ENCODE data around the gene OR11H6.
"Not testable (repeated sequence)": the region's sequence is repeated elsewhere in the genome, so short reads cannot be mapped to it uniquely, and the experiment has no call there.

Gene OR11H6, protein sequence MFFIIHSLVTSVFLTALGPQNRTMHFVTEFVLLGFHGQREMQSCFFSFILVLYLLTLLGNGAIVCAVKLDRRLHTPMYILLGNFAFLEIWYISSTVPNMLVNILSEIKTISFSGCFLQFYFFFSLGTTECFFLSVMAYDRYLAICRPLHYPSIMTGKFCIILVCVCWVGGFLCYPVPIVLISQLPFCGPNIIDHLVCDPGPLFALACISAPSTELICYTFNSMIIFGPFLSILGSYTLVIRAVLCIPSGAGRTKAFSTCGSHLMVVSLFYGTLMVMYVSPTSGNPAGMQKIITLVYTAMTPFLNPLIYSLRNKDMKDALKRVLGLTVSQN

DNA sequence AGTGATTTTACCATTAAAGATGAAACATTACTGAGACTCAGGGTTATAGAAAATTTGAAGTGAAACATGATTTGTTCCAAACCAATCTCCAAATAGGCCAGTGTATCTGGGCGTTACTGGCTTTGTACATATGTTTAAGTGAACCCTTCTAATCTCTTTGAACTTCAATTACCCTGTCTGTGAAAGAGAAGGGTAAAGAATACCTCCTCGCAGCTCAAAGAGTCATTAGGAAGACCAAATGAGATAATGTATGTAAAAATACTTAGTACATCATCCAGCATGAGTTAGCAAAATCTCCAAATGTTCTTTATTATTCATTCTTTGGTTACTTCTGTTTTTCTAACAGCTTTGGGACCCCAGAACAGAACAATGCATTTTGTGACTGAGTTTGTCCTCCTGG, at the start of gene OR11H6:
TSS of gene OR11H6 (plus strand) at position 301 of the 400 bp plus-strand sequence. CDS start at position 301, 0 bp downstream.
- DNase-seq, result no peak

DNA sequence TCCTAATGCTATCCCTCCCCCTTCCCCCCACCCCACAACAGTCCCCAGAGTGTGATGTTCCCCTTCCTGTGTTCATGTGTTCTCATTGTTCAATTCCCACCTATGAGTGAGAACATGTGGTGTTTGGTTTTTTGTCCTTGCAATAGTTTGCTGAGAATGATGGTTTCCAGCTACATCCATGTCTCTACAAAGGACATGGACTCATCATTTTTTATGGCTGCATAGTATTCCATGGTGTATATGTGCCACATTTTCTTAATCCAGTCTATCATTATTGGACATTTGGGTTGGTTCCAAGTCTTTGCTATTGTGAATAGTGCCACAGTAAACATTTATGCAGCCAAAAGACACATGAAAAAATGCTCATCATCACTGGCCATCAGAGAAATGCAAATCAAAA, 49.3 kb upstream of the OR11H6 start:
- not testable (repeated sequence) for DNase-seq

DNA sequence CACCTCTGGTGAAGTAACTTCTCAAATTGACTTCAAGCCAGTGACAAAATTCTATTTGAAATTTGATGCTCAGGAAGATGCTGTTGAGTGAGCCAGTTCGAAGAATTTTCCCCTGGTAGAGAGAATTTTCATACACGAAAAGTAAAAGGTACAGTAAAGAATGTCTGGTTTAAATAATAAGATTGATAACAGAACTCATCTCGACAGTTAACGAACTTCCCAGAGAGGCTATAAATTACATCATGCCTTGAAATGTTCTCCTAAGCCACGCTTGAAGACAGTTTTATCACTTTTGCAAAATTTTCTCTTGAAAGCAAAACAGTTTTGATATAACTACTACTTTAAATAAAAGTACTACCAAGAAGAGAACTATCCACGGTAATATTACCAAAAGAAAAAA, 47.2 kb upstream of the OR11H6 start:
- DNase-seq, result no peak

DNA sequence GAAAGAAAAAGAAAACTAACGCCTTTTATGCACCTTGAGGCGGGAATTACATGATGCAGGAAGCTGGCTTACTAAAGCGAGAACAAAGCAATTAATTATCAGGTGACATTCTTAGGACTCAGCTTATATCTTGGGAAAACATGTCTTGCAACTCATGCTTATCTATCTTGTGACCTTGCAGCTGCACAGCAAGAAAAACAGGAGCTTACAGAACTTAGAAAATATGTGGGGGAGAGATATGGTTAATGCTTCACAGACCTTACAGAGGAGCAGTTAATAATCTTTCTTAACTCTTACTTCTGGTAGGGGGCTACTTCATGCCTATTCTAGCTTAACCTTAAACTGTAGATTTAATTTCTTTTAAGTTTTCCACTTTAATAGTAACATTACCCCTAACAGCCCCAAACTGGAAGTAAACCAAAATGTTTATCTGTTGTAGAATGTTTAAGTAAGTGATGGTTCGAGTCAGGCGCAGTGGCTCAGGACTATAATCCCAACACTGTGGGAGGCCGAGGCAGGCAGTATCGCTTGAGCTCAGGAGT, 46.0 kb upstream of the OR11H6 start:
- no peak for DNase-seq

DNA sequence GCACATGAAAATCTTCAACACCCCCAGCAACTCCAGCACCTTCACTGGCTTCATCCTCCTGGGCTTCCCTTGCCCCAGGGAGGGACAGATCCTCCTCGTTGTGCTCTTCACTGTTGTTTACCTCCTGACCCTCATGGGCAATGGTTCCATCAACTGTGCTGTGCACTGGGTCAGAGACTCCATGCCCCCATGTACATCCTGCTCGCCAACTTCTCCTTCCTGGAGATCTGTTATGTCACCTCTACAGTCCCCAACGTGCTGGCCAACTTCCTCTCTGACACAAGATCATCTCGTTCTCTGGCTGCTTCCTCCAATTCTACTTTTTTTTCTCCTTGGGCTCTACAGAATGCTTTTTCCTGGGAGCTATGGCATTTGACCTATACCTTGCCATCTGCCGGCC, 44.3 kb upstream of the OR11H6 start:
- DNase-seq, result no peak

DNA sequence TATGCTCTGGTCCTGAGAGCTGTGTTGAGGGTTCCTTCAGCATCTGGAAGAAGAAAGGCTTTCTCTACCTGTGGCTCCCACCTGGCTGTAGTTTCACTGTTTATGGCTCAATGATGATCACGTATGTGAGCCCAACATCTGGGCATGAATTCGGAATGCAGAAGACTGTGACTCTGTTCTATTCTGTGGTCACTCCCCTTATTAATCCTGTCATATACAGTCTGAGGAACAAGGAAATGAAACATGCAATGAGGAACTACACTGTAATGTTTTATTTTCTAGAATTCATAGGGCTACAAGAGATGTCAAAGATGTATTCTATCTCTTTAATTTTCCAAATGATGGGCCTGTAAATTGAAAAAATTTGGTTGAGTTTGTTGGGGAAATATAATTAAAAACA, 43.6 kb upstream of the OR11H6 start:
- no peak for DNase-seq

DNA sequence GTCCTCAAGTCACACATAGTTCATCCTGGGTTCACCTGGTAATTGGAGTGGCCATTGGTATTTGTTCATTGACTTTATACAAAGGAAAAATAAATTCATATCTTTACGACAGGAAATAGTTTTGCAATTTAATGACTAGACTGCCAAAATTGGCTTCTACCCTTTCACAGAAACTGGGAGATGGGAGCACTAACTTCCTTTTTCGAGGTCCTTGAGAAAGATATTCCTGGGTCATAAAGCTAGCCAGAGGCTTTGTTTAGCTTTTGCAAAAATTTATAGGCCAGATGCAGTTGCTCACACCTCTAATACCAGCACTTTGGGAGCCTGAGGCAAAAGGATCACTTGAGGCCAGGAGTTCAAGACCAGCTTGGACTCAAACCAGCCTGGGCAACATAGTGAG, 43.0 kb upstream of the OR11H6 start:
- no peak for DNase-seq

DNA sequence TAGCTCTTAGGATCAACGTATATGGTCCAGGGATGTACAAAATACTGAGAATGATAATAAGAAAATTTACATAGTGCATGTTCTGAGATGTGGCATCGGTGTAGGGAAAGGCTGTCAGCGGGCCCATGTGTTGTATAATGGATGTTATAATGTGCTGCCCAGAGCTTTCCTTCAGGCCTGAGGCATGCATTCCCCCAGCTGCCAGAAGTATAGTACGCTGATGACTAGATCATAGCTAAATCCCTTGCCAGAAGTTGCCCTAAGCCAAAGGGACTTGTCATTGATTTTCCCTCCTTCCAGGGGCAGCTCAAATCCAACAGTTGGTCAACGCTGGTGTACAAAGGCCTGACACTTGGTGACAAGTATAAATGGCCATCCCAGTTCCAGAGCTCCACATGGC, 39.3 kb upstream of the OR11H6 start:
- no peak for DNase-seq

DNA sequence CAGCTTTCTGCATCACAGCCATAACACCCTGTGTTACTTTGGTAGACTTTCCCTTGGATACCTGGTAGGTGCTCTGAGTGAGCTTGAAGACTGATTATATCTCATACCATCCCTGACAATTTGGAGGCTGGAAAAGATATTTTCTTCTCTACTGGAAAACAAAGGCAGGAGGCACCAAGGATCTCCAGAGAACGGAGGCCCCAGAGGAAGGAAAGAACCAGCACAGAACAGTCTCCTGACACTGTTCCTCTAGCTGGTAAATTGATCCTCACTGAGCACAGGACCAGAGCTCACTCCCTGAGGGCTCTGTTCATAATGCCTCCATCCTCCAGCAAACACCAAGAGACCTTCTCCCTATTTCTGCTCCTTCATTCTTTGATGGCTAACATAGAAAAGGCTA, 32.9 kb upstream of the OR11H6 start, which contains the start of gene OR11G2:
TSS of gene OR11G2 (plus strand) at position 301 of the 400 bp plus-strand sequence. CDS start 6,542 bp downstream, outside the sequence.
- no peak for DNase-seq

DNA sequence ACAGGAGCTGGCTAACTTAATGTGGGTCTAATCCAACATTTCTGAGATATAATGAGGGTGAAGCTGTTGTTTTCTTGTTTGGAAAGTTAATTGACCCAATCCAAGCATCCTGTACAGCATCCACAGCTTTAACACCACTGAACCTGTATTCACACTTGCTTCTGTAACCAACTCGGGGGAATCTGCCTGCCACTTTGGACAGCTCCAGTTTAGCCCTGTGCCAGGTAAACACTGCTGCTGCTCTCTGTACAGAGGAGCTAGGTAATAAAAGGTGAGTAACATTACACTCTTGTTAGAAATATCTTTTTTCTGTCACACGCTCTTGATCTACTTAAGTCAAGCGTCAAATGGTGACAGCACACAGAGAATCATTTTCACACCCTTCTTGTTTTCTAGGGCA, 32.1 kb upstream of the OR11H6 start:
- no peak for DNase-seq

DNA sequence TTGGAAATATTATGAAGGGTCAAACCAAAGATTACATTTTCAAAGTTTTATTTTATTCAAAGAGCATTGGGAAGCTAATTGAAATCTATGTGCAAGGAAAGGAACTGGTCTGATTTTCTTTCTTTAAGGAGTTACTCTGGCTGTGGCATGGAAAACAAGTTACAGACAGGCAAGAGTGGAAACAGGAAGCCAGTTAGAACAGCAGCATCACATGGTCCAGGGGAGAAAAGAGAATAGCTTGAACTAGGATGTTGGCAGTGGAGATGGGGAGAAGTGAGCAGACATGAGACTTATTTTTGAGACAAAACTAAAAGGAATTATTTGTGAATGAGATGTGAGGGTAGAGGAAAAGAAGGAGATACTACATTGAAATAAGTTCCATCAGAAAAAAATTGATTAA, 29.4 kb upstream of the OR11H6 start:
- DNase-seq, result no peak

DNA sequence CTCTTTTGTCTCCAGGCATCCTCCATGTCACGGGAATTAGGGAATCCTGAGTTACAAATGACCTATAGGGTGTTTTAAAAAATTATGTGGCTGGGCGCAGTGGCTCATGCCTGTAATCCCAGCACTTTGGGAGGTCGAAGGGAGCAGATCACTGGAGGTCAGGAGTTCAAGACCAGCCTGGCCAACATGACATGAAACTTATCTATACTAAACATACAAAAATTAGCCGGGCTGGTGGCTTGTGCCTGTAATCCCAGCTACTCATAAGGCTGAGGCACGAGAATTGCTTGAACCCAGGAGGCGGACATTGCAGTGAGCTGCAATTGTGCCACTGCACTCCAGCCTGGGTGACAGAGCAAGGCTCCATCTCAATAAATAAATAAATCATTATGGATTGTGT, 28.3 kb upstream of the OR11H6 start:
- not testable (repeated sequence) for DNase-seq

DNA sequence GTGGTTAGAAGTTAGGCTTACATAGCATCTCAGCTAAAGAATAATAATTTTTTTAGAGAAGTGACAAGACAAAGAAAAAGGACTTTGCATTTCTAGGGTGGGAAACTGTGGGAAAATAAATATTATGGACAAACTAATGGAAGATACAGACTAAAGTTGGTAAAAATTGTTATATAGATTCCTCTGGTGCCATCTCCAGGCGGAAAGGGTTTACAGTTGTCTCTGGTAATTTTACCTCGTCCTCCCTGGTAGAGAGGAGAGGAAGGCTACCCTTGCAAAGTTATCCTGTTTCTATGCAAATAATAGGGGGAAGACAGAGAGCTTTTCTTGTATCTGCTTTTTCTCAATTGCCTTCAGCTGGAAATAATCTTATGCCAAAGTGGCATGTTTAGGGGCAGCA, 27.6 kb upstream of the OR11H6 start:
- no peak for DNase-seq

DNA sequence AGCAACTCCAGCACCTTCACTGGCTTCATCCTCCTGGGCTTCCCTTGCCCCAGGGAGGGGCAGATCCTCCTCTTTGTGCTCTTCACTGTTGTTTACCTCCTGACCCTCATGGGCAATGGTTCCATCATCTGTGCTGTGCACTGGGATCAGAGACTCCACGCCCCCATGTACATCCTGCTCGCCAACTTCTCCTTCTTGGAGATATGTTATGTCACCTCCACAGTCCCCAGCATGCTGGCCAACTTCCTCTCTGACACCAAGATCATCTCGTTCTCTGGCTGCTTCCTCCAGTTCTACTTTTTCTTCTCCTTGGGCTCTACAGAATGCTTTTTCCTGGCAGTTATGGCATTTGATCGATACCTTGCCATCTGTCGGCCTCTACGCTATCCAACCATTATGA, 26.1 kb upstream of the OR11H6 start:
- no peak for DNase-seq

DNA sequence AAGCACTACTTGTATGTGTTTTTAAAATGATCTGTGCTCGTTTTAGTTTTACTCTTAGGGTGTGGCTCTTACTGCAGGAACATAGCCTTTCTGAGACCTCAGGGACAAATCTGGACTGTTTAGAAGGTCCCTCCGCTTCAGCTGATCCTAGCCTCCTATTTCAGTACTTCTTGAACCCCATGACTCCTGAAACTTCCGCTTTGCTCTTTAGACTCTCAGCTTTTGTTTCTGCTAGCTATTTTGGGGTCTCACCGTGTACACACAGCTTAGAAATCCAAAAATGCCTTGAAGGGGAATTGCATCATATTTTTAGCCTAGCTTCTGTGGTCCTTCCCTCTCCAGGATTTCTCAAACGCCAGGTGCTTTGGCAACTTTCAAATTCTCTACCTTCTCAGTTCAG, 24.5 kb upstream of the OR11H6 start:
- no peak for DNase-seq

DNA sequence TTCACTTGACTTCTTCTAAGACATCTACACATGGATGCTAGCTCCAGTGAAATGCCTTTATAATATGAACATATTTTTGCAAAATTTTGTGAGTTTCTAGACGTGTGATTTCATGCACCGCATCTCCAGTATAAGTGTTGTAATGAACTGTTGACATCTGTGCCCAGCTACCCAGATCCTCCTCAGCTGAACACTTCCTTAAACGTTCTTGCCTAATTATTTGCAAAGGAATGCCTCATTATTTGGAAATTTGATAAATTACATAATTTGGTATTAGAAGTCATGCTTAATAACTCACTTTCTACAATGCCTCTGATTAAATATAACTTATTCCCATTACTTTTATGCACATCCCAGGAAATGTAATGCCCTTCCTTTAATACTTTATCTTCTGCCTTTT, 18.8 kb upstream of the OR11H6 start:
- no peak for DNase-seq

DNA sequence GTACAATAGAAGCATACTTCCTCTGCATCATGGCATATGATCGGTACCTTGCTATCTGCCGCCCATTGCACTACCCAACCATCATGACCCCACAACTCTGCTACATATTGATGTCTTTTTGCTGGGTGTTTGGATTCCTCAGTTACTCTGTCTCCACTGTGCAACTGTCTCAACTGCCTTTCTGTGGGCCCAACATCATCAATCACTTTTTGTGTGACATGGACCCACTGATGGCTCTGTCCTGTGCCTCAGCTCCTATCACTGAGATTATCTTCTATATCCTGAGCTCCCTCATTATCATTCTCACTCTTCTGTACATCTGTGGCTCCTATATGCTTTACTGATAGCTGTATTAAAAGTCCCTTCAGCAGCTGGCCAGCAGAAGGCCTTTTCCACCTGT, 13.9 kb upstream of the OR11H6 start:
- no peak for DNase-seq

DNA sequence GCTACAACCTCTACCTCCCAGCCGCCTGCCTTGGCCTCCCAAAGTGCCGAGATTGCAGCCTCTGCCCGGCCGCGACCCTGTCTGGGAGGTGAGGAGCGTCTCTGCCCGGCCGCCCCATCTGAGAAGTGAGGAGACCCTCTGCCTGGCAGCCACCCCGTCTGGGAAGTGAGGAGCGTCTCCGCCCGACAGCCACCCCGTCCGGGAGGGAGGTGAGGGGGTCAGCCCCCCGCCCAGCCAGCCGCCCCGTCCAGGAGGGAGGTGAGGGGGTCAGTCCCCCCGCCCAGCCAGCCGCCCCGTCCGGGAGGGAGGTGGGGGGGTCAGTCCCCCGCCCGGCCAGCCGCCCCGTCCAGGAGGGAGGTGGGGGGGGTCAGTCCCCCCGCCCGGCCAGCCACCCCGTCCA, 11.1 kb upstream of the OR11H6 start:
- DNase-seq, result not testable (repeated sequence)

DNA sequence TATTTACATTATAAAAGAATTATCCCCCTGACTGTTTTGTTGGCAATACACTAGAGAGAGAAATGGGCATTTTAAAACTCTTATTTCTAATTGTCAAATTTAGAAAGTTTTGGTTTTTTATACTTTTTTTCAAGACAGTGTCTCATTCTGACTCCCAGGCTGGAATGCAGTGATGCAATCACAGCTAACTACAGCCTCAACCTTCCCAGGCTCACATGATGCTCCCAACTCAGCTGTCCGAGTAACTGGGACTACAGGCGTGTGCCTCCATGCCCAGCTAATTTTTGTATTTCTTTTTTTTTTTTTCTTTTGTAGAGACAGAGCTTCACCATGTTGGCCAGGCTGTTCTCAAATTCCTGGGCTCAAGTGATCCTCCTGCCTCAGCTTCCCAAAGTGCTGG, 8.3 kb upstream of the OR11H6 start:
- no peak for DNase-seq

DNA sequence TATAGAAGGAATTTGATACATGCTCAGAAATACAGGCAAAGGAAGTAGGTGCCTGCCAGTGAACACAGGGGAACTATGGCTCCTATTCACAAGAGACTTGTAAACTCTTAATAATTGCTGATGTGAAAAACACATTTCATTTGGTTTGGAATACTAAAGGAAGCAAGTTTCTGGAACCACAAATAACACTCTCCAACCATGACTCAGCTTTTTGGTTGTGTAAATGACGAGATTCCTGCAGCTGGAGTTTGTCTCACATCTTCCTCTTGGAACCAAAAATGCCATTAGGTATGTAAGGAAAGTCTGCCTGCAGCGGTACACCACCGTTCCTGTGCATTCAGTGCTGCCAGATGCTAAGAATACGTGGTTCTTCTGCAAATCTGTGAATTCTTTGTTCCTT, 4.5 kb upstream of the OR11H6 start:
- no peak for DNase-seq

DNA sequence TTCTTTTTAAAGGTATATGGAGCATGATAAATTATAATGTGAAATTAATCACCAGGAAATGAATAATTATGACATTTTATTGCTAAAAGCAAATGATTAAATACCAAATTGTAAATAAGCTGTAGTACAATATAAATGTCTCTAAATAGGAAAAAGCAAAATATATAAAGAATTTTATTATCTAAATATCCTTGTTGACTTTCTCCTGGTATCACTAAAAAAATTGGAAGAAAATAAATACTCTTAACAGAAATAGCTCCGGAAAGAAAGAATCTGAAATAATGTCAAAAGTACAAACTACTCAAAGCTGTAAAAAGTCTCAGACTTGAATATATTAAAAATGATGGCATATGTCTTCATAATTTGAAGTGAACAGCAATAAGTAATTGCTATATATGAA, 5.2 kb downstream of the OR11H6 start, which contains the start of gene OR11H7:
TSS of gene OR11H7 (plus strand) at position 301 of the 400 bp plus-strand sequence.
- DNase-seq, result no peak

DNA sequence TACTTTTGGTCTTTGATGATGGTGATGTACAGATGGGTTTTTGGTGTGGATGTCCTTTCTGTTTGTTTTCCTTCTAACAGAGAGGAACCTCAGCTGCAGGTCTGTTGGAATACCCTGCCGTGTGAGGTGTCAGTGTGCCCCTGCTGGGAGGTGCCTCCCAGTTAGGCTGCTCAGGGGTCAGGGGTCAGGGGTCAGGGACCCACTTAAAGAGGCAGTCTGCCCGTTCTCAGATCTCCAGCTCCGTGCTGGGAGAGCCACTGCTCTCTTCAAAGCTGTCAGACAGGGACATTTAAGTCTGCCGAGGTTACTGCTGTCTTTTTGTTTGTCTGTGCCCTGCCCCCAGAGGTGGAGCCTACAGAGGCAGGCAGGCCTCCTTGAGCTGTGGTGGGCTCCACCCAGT, 11.9 kb downstream of the OR11H6 start:
- not testable (repeated sequence) for DNase-seq

DNA sequence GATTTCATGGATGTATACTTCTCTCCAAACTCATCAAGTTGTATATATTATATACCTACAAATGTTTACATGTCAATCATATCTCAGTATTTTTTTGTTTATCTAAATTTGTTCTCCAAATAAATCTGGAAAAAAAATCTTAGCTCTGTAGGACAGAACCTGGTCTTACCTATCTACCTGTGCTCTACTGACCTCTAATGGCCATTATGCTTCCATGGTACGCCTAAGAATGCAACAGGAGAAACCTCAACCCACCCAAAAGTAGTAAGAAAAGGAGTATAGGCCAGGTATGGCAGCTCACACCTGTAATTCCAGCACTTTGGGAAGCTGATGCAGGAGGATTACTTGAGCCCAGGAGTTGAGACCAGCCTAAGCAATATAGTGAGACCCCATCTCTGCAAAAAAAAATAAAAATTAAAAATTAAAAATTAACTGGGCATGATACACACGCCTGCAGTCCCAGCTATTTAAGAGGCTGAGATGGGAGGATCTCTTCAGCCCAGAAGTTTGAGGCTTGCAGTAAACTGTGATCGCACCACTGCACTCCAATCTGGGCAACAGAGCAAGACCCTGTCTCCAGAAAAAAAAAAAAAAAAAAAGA, 24.2 kb downstream of the OR11H6 start:
- no peak for DNase-seq

DNA sequence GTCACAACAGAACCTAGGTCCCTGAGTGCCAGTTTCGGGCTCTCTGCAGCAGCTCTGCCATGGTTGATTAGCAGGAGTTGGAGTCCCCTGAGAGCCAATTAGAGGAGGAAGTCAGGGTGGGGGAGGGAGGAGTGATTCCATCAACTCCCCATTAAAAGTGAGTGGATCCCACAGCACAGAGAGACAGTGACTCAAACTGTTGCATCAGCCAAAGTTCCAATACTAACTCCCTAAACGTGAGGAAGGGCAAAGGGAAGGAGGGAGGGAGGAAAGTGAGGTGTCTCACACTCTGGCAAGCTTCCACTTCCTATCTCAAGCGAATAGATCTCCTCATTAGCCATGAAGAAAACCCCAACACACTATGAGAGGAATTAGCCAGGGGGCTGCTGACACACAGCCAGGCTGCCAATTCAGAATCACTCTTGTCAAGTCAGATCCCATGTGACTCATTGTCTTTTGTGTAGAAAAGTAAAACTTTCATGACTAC, 39.2 kb downstream of the OR11H6 start:
- DNase-seq, result no peak

Data from NCI-H774 (cell line).